HG03175 (cell line): ENCODE measurements around the gene PRKCA.
"Not testable (repeated sequence)": the region's sequence is repeated elsewhere in the genome, so short reads cannot be mapped to it uniquely, and the experiment has no call there.

Source experiments
- ATAC-seq: cut with Tn5 transposase; IDR thresholded peaks from one replicate; pipeline ENCODE4 v1.9.1; 2021; ENCODE audit warnings: mild to moderate bottlenecking, moderate library complexity; ENCODE audit not compliant: unreplicated experiment

The PRKCA gene

GRCh38 chr17:66324381-66325004 is 22.1 kb downstream of the PRKCA start:
- ATAC-seq: not testable (repeated sequence)

GRCh38 chr17:66326476-66327047 is 24.1 kb downstream of the PRKCA start:
- ATAC-seq: no peak

- no peak for ATAC-seq
These were observed 28.2 kb downstream of the PRKCA start for GRCh38 chr17:66330646-66331037.

- ATAC-seq: no peak
These were observed 28.8 kb downstream of the PRKCA start for GRCh38 chr17:66331038-66331816.

- no peak for ATAC-seq
These were observed 33.4 kb downstream of the PRKCA start for GRCh38 chr17:66335797-66336196.

- no peak for ATAC-seq
These were observed 34.9 kb downstream of the PRKCA start for GRCh38 chr17:66337268-66337667.

- ATAC-seq: no peak
These were observed 35.6 kb downstream of the PRKCA start for GRCh38 chr17:66337866-66338485.

GRCh38 chr17:66338937-66339336 is 36.5 kb downstream of the PRKCA start:
- no peak for ATAC-seq

GRCh38 chr17:66339561-66339960 is 37.1 kb downstream of the PRKCA start:
- ATAC-seq: no peak

GRCh38 chr17:66340720-66341119 is 38.3 kb downstream of the PRKCA start:
- ATAC-seq: no peak

GRCh38 chr17:66341462-66341861 is 39.0 kb downstream of the PRKCA start:
- peak; percentile 64 for ATAC-seq

GRCh38 chr17:66342263-66342662 is 39.9 kb downstream of the PRKCA start:
- not testable (repeated sequence) for ATAC-seq

GRCh38 chr17:66343531-66344078 is 41.2 kb downstream of the PRKCA start:
- no peak for ATAC-seq

- ATAC-seq: no peak
These were observed 42.1 kb downstream of the PRKCA start for GRCh38 chr17:66344473-66344872.

- ATAC-seq: no peak
These were observed 42.9 kb downstream of the PRKCA start for GRCh38 chr17:66345264-66345663.

GRCh38 chr17:66345949-66346638 is 43.7 kb downstream of the PRKCA start:
- not testable (repeated sequence) for ATAC-seq

- no peak for ATAC-seq
These were observed 45.5 kb downstream of the PRKCA start for GRCh38 chr17:66347661-66348514.

GRCh38 chr17:66348584-66349165 is 46.3 kb downstream of the PRKCA start:
- ATAC-seq: no peak

GRCh38 chr17:66349521-66350254 is 47.3 kb downstream of the PRKCA start:
- ATAC-seq: no peak
